GM12891 (cell line): Measurements from ENCODE around the gene HIPK2.

Experiments
- DNase-seq: peaks from one replicate; pipeline ENCODE4 v3.0.0; 2011; ENCODE audit warnings: low spot score; ENCODE audit not compliant: insufficient read length
- FAIRE-seq: peaks from 2 replicates; lab custom pipeline; 2011; peaks lifted over from hg19 to GRCh38; lab: Jason Lieb, UNC
- PAX5 ChIP-seq: IDR thresholded peaks from 2 replicates; pipeline ENCODE4 v1.6.1; 2011; ENCODE audit warnings: low read length, moderate library complexity, mild to moderate bottlenecking; ENCODE audit not compliant: insufficient read depth, severe bottlenecking
- POLR2A ChIP-seq: IDR thresholded peaks from 2 replicates; pipeline ENCODE4 v1.6.1; 2011; ENCODE audit warnings: low read depth, low read length, control low read depth
- POLR2AphosphoS5 ChIP-seq: IDR thresholded peaks from 2 replicates; pipeline ENCODE4 v1.6.1; 2011; ENCODE audit warnings: low read depth, low read length, control low read depth
- POU2F2 ChIP-seq: IDR thresholded peaks from 2 replicates; pipeline ENCODE4 v1.6.1; 2011; ENCODE audit warnings: low read depth, mild to moderate bottlenecking, control low read depth, low read length, moderate library complexity
- SPI1 ChIP-seq: IDR thresholded peaks from 2 replicates; pipeline ENCODE4 v1.6.1; 2011; ENCODE audit warnings: low read depth, low read length, control low read depth
- TAF1 ChIP-seq: IDR thresholded peaks from 2 replicates; pipeline ENCODE4 v1.6.1; 2011; ENCODE audit warnings: low read depth, low read length, control low read depth

Gene HIPK2

GRCh38 chr7:139728203-139728602, 49.6 kb downstream of the HIPK2 start:
- FAIRE-seq (no peak), DNase-seq (no peak)
- no peak for TF ChIP-seq POLR2A
- TF ChIP-seq POLR2AphosphoS5: no peak
- no peak for TF ChIP-seq TAF1
- no peak for TF ChIP-seq POU2F2
- no peak for TF ChIP-seq SPI1
- no peak for TF ChIP-seq PAX5

DNA sequence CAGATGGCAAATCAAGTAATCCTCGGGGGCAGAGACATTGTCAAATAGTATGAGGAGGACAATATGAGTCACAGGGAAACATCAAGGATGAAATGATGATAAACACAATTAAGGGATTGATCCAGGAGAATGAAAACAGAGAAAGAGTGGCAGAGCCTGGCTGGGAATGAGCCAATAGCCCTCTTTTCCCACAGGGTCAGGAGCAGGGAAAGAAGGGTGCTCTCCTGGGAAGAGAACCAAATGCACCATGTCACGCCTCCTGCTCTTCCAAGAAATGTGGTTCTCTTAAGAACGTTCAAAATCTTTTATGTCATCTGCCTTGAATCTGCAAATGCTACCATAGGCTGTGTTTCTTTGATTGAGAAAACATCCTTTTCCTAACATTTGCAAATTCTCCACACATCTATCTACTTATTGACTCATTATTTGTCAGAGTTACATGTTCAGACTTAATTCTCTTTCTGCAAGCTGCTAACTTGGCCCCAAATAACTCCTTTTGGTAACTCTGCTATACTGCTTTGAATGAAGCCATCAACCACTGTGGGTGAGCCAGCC, 50.6 kb downstream of the HIPK2 start:
- no peak for TF ChIP-seq PAX5
- no peak for TF ChIP-seq POLR2A
- no peak for TF ChIP-seq POLR2AphosphoS5
- no peak for TF ChIP-seq TAF1
- no peak for TF ChIP-seq POU2F2
- TF ChIP-seq SPI1: no peak
- DNase-seq (no peak), FAIRE-seq (no peak)

GRCh38 chr7:139726485-139726869, 51.3 kb downstream of the HIPK2 start:
- FAIRE-seq (no peak), DNase-seq (no peak)
- TF ChIP-seq PAX5 (no peak), TAF1 (no peak), POU2F2 (no peak), POLR2AphosphoS5 (no peak), POLR2A (no peak), SPI1 (no peak; the same call in 1 of the 2 replicates)

DNA sequence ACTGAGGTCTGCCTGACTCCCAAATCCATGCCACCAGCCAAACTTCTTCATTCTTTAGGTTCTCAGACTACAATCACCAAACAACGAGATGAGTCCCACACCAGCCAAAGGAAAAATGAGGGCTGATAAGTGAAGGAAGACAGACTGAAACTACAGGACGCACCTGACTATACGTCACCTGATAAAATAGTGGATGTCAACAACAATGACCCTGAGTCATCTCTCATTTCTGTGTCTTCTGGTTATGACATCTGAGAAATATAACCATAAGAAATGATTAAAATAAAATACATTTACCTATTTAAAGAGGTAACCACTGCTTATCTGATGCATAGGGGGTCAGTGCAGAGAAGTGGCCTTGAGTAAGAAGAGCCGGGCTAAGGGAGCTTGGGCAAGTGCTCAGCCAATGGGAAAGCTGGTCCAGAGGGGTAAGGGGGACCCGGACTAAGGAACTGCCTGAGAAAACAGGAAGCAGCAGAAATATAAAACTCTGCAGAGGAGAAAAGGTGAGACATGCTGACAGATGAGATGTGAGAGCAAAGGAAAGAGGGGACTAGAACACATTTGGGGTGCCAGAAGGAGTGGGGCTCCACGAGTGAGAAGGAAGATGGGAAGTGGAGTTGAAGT, 51.8 kb downstream of the HIPK2 start:
- no peak for DNase-seq
- TF ChIP-seq SPI1: peak; percentile 24; the same call in 1 of the 2 replicates
- TF ChIP-seq TAF1: no peak
- TF ChIP-seq PAX5: no peak
- TF ChIP-seq POU2F2: no peak
- TF ChIP-seq POLR2AphosphoS5: no peak
- no peak for FAIRE-seq

DNA sequence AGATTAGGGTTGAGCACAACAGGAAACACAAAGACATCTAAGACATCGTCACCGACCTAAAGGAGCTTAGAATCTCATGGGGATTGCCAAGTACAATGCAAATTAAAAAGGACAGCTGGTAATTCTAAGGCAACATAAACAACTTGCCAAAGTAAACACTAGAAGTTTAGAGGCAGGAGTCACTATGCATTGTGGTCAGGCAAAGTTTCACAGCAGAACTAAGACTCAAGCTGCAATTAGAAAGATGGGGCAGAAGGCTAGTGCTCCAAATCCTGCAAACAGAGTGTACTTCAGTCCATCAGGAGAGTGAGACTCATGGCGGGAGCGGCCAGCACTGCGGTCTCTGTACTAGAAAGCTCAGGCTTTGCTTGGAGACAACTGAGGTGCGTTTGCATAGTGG, 52.7 kb downstream of the HIPK2 start:
- no peak for DNase-seq
- peak; percentile 69 for FAIRE-seq
- no peak for TF ChIP-seq POLR2AphosphoS5
- no peak for TF ChIP-seq POLR2A
- no peak for TF ChIP-seq PAX5
- no peak for TF ChIP-seq TAF1
- peak; percentile 45; the same call in 1 of the 2 replicates for TF ChIP-seq POU2F2
- peak; percentile 37; the same call in 1 of the 2 replicates for TF ChIP-seq SPI1

DNA sequence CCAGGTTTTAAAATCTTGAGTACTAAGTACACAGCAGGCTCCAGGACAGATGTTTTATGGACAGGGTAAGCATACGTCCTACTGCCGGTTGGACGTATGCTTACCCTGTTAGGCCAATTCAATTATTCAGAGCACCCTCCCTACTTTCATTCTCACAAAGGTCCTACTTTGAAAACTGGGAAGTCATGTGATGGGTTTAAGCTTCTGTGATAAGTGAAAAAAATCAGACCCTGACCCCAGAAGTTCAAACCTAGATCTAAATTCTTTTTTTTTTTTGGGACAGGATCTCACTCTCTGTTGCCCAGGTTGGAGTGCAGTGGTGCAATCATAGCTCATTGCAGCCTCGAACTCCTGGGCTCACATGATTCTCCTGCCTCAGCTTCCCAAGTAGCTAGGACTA, 55.2 kb downstream of the HIPK2 start:
- FAIRE-seq: no peak
- no peak for TF ChIP-seq POU2F2
- TF ChIP-seq POLR2A: no peak
- TF ChIP-seq SPI1: no peak
- no peak for TF ChIP-seq TAF1
- TF ChIP-seq POLR2AphosphoS5: no peak
- no peak for TF ChIP-seq PAX5

DNA sequence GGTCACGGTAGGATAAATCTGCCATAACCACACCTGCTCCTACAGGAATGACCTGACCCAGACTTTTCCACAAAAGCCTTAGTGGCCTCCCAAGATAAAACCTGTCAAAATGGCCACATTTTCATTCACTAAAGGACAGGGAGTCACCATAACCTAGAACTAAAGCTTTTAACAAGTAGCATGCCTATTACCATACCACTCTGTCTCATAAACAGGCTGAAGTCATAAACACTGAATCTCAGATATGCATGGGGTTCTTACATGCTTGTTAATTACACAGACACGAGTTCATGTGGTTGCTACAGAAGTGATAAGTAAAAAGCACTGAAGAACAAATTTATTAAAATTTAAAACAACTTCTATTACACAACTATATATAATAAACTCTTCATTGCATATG, 56.0 kb downstream of the HIPK2 start:
- DNase-seq (no peak), FAIRE-seq (no peak)
- TF ChIP-seq POLR2A: no peak
- no peak for TF ChIP-seq SPI1
- no peak for TF ChIP-seq TAF1
- TF ChIP-seq POLR2AphosphoS5: no peak
- TF ChIP-seq PAX5: no peak
- TF ChIP-seq POU2F2: no peak

More for the DNA sequence above, 55.2 kb downstream of the HIPK2 start:
- no peak for DNase-seq

DNA sequence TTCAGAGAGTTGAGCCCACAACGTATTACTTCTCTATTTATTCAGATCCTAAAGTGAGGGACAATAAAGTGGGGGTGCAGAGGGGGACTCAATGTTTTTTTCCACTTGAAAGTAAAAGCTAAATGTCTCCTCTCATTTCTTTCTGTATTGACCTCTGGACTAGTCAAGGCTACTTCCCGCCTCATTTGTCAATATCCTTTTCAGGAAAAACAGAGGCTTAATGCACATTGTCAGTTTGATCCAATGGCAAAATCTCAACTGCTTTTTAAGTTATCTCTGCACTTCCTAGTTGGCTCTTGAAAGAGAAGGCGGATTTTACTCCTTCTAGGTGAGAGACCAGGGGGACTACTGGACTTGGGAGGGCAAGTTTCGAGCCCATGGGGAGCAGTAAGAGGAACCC, 56.4 kb downstream of the HIPK2 start:
- DNase-seq (no peak), FAIRE-seq (no peak)
- TF ChIP-seq TAF1: no peak
- TF ChIP-seq POLR2AphosphoS5: no peak
- no peak for TF ChIP-seq SPI1
- TF ChIP-seq POLR2A: no peak
- TF ChIP-seq PAX5: no peak

GRCh38 chr7:139720705-139721231, 57.0 kb downstream of the HIPK2 start:
- TF ChIP-seq POU2F2 (no peak), POLR2AphosphoS5 (no peak; the same call in 1 of the 2 replicates), PAX5 (no peak), TAF1 (no peak), SPI1 (0 out of 2 replicates have a peak, but pooled peaks have one; percentile 12)
- DNase-seq: no peak

More at GRCh38 chr7:139720705-139721231, 57.0 kb downstream of the HIPK2 start:
- FAIRE-seq: peak; percentile 76
